ENCODE measurements around the gene FAM114A2. TPM values are rescaled to one million over a fixed set of nuclear protein-coding genes. Genes with fewer than 3 reads are reported as not detected.

The FAM114A2 gene
- total RNA-seq, 1 donor from 2014 or later, result 23.6 TPM

GRCh38 chr5:153960269-153961215 lies 78.2 kb downstream of the FAM114A2 start:
- TF ChIP-seq CTCF (IDR thresholded peaks at IDR 0.05; ENCODE audit: unreplicated experiment), result no peak
- no peaks in the 10 kb centered on the region for H3K36me3 Mint-ChIP-seq (ENCODE audit: insufficient read depth)
- peaks cover 8% of the 10 kb centered on the region for H3K27me3 Mint-ChIP-seq
- no peak for DNase-seq (ENCODE audit: low spot score, unreplicated experiment)
- H3K27ac Mint-ChIP-seq, result no peak overlapping the region
- H3K9me3 Mint-ChIP-seq (ENCODE audit: low read depth), result no peaks in the 10 kb centered on the region
- H3K4me3 Mint-ChIP-seq (ENCODE audit: low read depth), result no peak overlapping the region
- peaks cover 6% of the 10 kb centered on the region for H3K4me1 Mint-ChIP-seq (ENCODE audit: low read depth)

- Mint-ChIP-seq H3K4me1 (ENCODE audit: low read depth) (peaks cover 6% of the 10 kb centered on the region), H3K27me3 (peaks cover 8% of the 10 kb centered on the region), H3K9me3 (ENCODE audit: low read depth) (no peaks in the 10 kb centered on the region), H3K27ac (no peak overlapping the region), H3K36me3 (ENCODE audit: insufficient read depth) (no peaks in the 10 kb centered on the region), H3K4me3 (ENCODE audit: low read depth) (no peak overlapping the region)
- DNase-seq (ENCODE audit: low spot score, unreplicated experiment), result no peak
- TF ChIP-seq CTCF (IDR thresholded peaks at IDR 0.05; ENCODE audit: unreplicated experiment), result no peak
Measured at GRCh38 chr5:153959134-153959957, 79.4 kb downstream of the FAM114A2 start.

GRCh38 chr5:153957205-153957604 lies 81.5 kb downstream of the FAM114A2 start:
- peaks cover 6% of the 10 kb centered on the region for H3K4me1 Mint-ChIP-seq (ENCODE audit: low read depth)
- H3K9me3 Mint-ChIP-seq (ENCODE audit: low read depth), result no peaks in the 10 kb centered on the region
- peaks cover 8% of the 10 kb centered on the region for H3K27me3 Mint-ChIP-seq
- H3K4me3 Mint-ChIP-seq (ENCODE audit: low read depth), result no peak overlapping the region
- no peak for TF ChIP-seq CTCF (IDR thresholded peaks at IDR 0.05; ENCODE audit: unreplicated experiment)
- H3K36me3 Mint-ChIP-seq (ENCODE audit: insufficient read depth), result no peaks in the 10 kb centered on the region
- no peak overlapping the region for H3K27ac Mint-ChIP-seq
- no peak for DNase-seq (ENCODE audit: low spot score, unreplicated experiment)

- TF ChIP-seq CTCF (IDR thresholded peaks at IDR 0.05; ENCODE audit: unreplicated experiment), result no peak
- Mint-ChIP-seq H3K4me3 (ENCODE audit: low read depth) (no peak overlapping the region), H3K4me1 (ENCODE audit: low read depth) (no peaks in the 10 kb centered on the region), H3K36me3 (ENCODE audit: insufficient read depth) (no peaks in the 10 kb centered on the region), H3K9me3 (ENCODE audit: low read depth) (no peaks in the 10 kb centered on the region), H3K27ac (no peak overlapping the region), H3K27me3 (no peaks in the 10 kb centered on the region)
- no peak for DNase-seq (ENCODE audit: low spot score, unreplicated experiment)
Measured at GRCh38 chr5:153953411-153953810, 85.3 kb downstream of the FAM114A2 start.

- H3K9me3 Mint-ChIP-seq (ENCODE audit: low read depth), result no peaks in the 10 kb centered on the region
- H3K27me3 Mint-ChIP-seq, result no peaks in the 10 kb centered on the region
- no peak for TF ChIP-seq CTCF (IDR thresholded peaks at IDR 0.05; ENCODE audit: unreplicated experiment)
- no peak overlapping the region for H3K27ac Mint-ChIP-seq
- DNase-seq (ENCODE audit: low spot score, unreplicated experiment), result no peak
- H3K4me3 Mint-ChIP-seq (ENCODE audit: low read depth), result no peak overlapping the region
- no peaks in the 10 kb centered on the region for H3K4me1 Mint-ChIP-seq (ENCODE audit: low read depth)
- H3K36me3 Mint-ChIP-seq (ENCODE audit: insufficient read depth), result no peaks in the 10 kb centered on the region
Measured at GRCh38 chr5:153952893-153953292, 85.8 kb downstream of the FAM114A2 start.
